HepG2 (cell line): ENCODE results near the gene FAM117A. TPM values are rescaled to one million over a fixed set of nuclear protein-coding genes. Genes with fewer than 3 reads are reported as not detected.

Experiments used
- CBX2 ChIP-seq, 2 experiments: fragments of 200-600 bp in 1 of 2; sonication (generic); formaldehyde crosslinking in 1 of 2; IDR thresholded peaks; 2 replicates each; pipeline versions ENCODE4 v1.7.0 to v1.8.1; 2018 to 2022; ENCODE audit warnings: low read depth in 2 of 2, low read length in 1 of 2, mild to moderate bottlenecking in 1 of 2, missing genetic modification reagents in 1 of 2
- CC2D1A ChIP-seq: sonication (generic); formaldehyde crosslinking; IDR thresholded peaks from 2 replicates; pipeline ENCODE4 v1.8.1; 2023; ENCODE audit warnings: mild to moderate bottlenecking, missing genetic modification reagents
- CHCHD3 ChIP-seq: sonication (generic); formaldehyde crosslinking; IDR thresholded peaks from 2 replicates; pipeline ENCODE4 v1.8.0; 2022; ENCODE audit warnings: mild to moderate bottlenecking, missing genetic modification reagents, moderate library complexity
- ELK4 ChIP-seq: sonication (generic); formaldehyde crosslinking; IDR thresholded peaks from 2 replicates; pipeline ENCODE4 v1.9.0; 2021; ENCODE audit warnings: missing genetic modification reagents, borderline replicate concordance
- FIP1L1 ChIP-seq: fragments of 200-400 bp; formaldehyde crosslinking; IDR thresholded peaks from 2 replicates; pipeline ENCODE4 v1.6.1; 2018; ENCODE audit warnings: low read depth, mild to moderate bottlenecking, low read length, moderate library complexity, borderline replicate concordance; ENCODE audit not compliant: insufficient read depth
- KLF12 ChIP-seq: sonication (generic); formaldehyde crosslinking; IDR thresholded peaks from 2 replicates; pipeline ENCODE4 v1.4.0; 2020; ENCODE audit warnings: missing genetic modification reagents, borderline replicate concordance
- MED1 ChIP-seq: sonication (generic); formaldehyde crosslinking; IDR thresholded peaks from 2 replicates; pipeline ENCODE4 v1.4.0; 2020; ENCODE audit warnings: missing genetic modification reagents
- MTF2 ChIP-seq: sonication (generic); formaldehyde crosslinking; IDR thresholded peaks from 2 replicates; pipeline ENCODE4 v1.5.0; 2020; ENCODE audit warnings: missing genetic modification reagents, borderline replicate concordance
- NR2C2 ChIP-seq: sonication (generic); formaldehyde crosslinking; IDR thresholded peaks from 2 replicates; pipeline ENCODE4 v1.4.0; 2020; ENCODE audit warnings: missing genetic modification reagents, mild to moderate bottlenecking, moderate library complexity, borderline replicate concordance
- RXRB ChIP-seq: IDR thresholded peaks from 2 replicates; pipeline ENCODE4 v1.6.1; 2016; ENCODE audit warnings: borderline replicate concordance, missing genetic modification reagents, missing compliant biosample characterization
- SNRNP70 ChIP-seq: fragments of 200-400 bp; formaldehyde crosslinking; IDR thresholded peaks from 2 replicates; pipeline ENCODE4 v1.6.1; 2017; ENCODE audit warnings: mild to moderate bottlenecking, low read depth, low read length, moderate library complexity
- TCF7 ChIP-seq: sonication (generic); IDR thresholded peaks from 2 replicates; pipeline ENCODE4 v1.6.1; 2016; ENCODE audit warnings: antibody characterized with exemption, low read depth
- ZBTB1 ChIP-seq: sonication (generic); formaldehyde crosslinking; IDR thresholded peaks from 2 replicates; pipeline ENCODE4 v1.4.0; 2020; ENCODE audit warnings: missing genetic modification reagents, borderline replicate concordance
- ZFP1 ChIP-seq: IDR thresholded peaks from 2 replicates; pipeline ENCODE4 v1.6.1; 2016
- ZGPAT ChIP-seq: IDR thresholded peaks from 2 replicates; pipeline ENCODE4 v1.6.1; 2016; ENCODE audit warnings: mild to moderate bottlenecking
- ZNF205 ChIP-seq: IDR thresholded peaks from 2 replicates; pipeline ENCODE4 v1.6.1; 2018; ENCODE audit warnings: missing biosample characterization, missing genetic modification reagents
- ZNF251 ChIP-seq: sonication (generic); formaldehyde crosslinking; IDR thresholded peaks from 2 replicates; pipeline ENCODE4 v1.9.0; 2021; ENCODE audit warnings: mild to moderate bottlenecking, missing genetic modification reagents
- ZNF282 ChIP-seq: fragments of 450-650 bp; IDR thresholded peaks from 2 replicates; pipeline ENCODE4 v1.6.1; 2018; ENCODE audit not compliant: partially characterized antibody
- ZNF33B ChIP-seq: sonication (generic); formaldehyde crosslinking; IDR thresholded peaks from 2 replicates; pipeline ENCODE4 v1.5.1; 2020; ENCODE audit warnings: mild to moderate bottlenecking, missing genetic modification reagents
- ZNF484 ChIP-seq: sonication (generic); formaldehyde crosslinking; IDR thresholded peaks from 2 replicates; pipeline ENCODE4 v1.5.1; 2020; ENCODE audit warnings: mild to moderate bottlenecking, low read depth, missing genetic modification reagents, borderline replicate concordance
- ZNF83 ChIP-seq: sonication (generic); formaldehyde crosslinking; IDR thresholded peaks from 2 replicates; pipeline ENCODE4 v1.4.0; 2020; ENCODE audit warnings: missing genetic modification reagents, mild to moderate bottlenecking, borderline replicate concordance
- ZSCAN25 ChIP-seq: sonication (generic); formaldehyde crosslinking; IDR thresholded peaks from 2 replicates; pipeline ENCODE4 v1.8.0; 2022; ENCODE audit warnings: mild to moderate bottlenecking, missing genetic modification reagents
- polyA plus RNA-seq, 8 experiments: library from polyadenylated mRNA; depleted of rRNA in 3 of 8; stranded (reverse) in 7 of 8; unstranded in 1 of 8; fragments of >200 nt; fragmentation: Illumina TruSeq in 4 of 8; extraction: Trizol in 4 of 8; gene quantifications; 2 replicates each; pipeline versions ENCODE4 v1.2.1 to v1.2.3, GENCODE V29; 2011 to 2016; ENCODE audit warnings: low read depth in 4 of 8, missing spikeins in 1 of 8, mixed read lengths in 1 of 8; ENCODE audit not compliant: insufficient read depth in 1 of 8
- total RNA-seq, 5 experiments: library from RNA; depleted of rRNA; stranded (reverse); fragments of >200 nt; fragmentation: Illumina TruSeq; extraction: Trizol; gene quantifications; 2 replicates each; pipeline ENCODE4 v1.2.3, GENCODE V29; 2016; ENCODE audit warnings: low read depth in 1 of 5
- TF ChIP-seq, protein P1 (sequence below): sonication (generic); formaldehyde crosslinking; conservative IDR thresholded peaks from 2 replicates; pipeline ENCODE4 v1.8.0; 2022; ENCODE audit warnings: low read depth, missing genetic modification reagents
- TF ChIP-seq, protein P2 (sequence below): sonication (generic); formaldehyde crosslinking; IDR thresholded peaks from 2 replicates; pipeline ENCODE4 v1.4.0; 2020; ENCODE audit warnings: missing genetic modification reagents

The FAM117A gene
- total and polyA plus RNA-seq, 2 of the 13 experiments (the other 11 are each of a cell fraction or from before 2014, with no cell fraction given), result 12.1 to 19.8 TPM

GRCh38 chr17:49677134-49677932 lies 86.6 kb downstream of the FAM117A start (continued):
- TF ChIP-seq ZGPAT (CRISPR knock-in tag), result no peak
- TF ChIP-seq RXRB (CRISPR knock-in tag), result 0 out of 2 replicates have a peak, but pooled peaks have one; percentile 5
- TF ChIP-seq, protein P1, sequence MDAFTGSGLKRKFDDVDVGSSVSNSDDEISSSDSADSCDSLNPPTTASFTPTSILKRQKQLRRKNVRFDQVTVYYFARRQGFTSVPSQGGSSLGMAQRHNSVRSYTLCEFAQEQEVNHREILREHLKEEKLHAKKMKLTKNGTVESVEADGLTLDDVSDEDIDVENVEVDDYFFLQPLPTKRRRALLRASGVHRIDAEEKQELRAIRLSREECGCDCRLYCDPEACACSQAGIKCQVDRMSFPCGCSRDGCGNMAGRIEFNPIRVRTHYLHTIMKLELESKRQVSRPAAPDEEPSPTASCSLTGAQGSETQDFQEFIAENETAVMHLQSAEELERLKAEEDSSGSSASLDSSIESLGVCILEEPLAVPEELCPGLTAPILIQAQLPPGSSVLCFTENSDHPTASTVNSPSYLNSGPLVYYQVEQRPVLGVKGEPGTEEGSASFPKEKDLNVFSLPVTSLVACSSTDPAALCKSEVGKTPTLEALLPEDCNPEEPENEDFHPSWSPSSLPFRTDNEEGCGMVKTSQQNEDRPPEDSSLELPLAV (CRISPR knock-in tag), result no peak; the same call in 1 of the 2 replicates
- no peak for TF ChIP-seq TCF7
- TF ChIP-seq ZNF484 (CRISPR knock-in tag), result no peak
- TF ChIP-seq ZNF251 (CRISPR knock-in tag), result 0 out of 2 replicates have a peak, but pooled peaks have one; percentile 72
- no peak for TF ChIP-seq SNRNP70
- no peak for TF ChIP-seq NR2C2 (CRISPR knock-in tag)
- no peak for TF ChIP-seq FIP1L1
- TF ChIP-seq MTF2 (CRISPR knock-in tag), result no peak
- 0 out of 2 replicates have a peak, but pooled peaks have one; percentile 13 for TF ChIP-seq MED1
- no peak for TF ChIP-seq ZNF33B (CRISPR knock-in tag)
- peak; percentile 64; the same call in 1 of the 2 replicates for TF ChIP-seq CHCHD3 (CRISPR knock-in tag)
- no peak for TF ChIP-seq ZNF282
- TF ChIP-seq CC2D1A, result no peak
- TF ChIP-seq, protein P2, sequence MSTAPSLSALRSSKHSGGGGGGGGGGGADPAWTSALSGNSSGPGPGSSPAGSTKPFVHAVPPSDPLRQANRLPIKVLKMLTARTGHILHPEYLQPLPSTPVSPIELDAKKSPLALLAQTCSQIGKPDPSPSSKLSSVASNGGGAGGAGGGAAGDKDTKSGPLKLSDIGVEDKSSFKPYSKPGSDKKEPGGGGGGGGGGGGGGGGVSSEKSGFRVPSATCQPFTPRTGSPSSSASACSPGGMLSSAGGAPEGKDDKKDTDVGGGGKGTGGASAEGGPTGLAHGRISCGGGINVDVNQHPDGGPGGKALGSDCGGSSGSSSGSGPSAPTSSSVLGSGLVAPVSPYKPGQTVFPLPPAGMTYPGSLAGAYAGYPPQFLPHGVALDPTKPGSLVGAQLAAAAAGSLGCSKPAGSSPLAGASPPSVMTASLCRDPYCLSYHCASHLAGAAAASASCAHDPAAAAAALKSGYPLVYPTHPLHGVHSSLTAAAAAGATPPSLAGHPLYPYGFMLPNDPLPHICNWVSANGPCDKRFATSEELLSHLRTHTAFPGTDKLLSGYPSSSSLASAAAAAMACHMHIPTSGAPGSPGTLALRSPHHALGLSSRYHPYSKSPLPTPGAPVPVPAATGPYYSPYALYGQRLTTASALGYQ (CRISPR knock-in tag), result no peak
- TF ChIP-seq CBX2 (IDR thresholded peaks at IDR 0.05; ENCODE audit: low read depth, low read length), result no peak
- no peak for TF ChIP-seq CBX2 (CRISPR knock-in tag; IDR thresholded peaks at IDR 0.05; ENCODE audit: low read depth)
- no peak for TF ChIP-seq ELK4 (CRISPR knock-in tag)
- no peak for TF ChIP-seq KLF12 (CRISPR knock-in tag)
- no peak for TF ChIP-seq ZNF83 (CRISPR knock-in tag)
- no peak for TF ChIP-seq ZBTB1 (CRISPR knock-in tag)
- no peak for TF ChIP-seq ZNF205
- TF ChIP-seq ZFP1 (CRISPR knock-in tag), result no peak
- no peak; the same call in 1 of the 2 replicates for TF ChIP-seq ZSCAN25 (CRISPR knock-in tag)
